ENCODE results near the gene YAF2. TPM values are rescaled to one million over a fixed set of nuclear protein-coding genes. Genes with fewer than 3 reads are reported as not detected.
A peak's percentile ranks its signal among the peaks of the same experiment; 100 is the strongest.

YAF2 gene
- total RNA-seq, 3 donors from 2014 or later (not counting 1 experiment from before 2014, with no cell fraction given): 96.2 to 124 (median 101) TPM

DNA sequence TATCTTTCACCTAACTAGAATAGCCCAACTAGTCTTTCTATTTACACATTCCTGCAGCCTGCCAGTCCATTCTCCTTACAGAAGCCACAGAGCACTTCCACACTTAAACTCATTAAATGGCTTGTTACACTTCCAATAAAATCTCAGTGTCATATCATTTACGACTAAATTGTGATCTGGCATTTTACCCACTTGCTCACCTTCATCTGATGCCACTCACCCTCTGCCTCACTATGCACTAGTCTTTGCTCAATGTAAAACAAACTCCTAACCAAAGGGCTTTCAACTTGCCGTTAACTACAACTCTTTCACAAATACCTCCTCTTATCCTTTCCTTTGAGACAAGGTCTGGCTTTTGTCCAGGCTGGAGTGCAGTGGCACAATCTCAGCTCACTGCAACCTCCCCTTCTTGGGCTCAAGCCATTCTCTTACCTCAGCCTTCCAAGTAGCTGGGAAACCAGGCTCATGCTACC lies 24.1 kb downstream of the YAF2 start:
- intact Hi-C loops (cut with micrococcal nuclease): no loop called here
- H3K27ac Mint-ChIP-seq: peak overlapping the region in 1 of 2 donors; percentile 3
- ATAC-seq: no peak

DNA sequence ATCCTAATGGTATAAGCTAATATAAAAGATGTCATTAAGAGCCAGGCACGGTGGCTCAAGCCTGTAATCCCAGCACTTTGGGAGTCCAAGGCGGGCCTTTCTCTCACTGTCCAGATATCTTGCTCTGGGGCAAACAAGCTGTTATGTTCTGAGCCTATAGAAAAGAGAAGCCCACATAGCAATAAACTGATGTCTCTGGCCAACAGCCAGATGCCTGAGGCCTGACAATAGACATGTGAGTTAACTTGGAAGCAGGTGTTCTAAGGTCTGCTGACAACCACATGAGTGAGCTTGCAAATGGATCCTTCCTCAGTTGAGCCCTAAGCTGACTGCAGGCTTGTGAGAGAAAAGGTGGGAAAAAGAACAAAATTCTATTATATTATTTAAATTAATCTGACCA lies 25.0 kb downstream of the YAF2 start:
- H3K36me3 Mint-ChIP-seq: no peaks in the 10 kb centered on the region
- Histone ChIP-seq H3K4me1 (ENCODE audit: control insufficient read depth, insufficient read depth, low read length) (no peaks in the 10 kb centered on the region), H3K27ac (ENCODE audit: low read length) (no peak overlapping the region), H3K36me3 (ENCODE audit: control insufficient read depth, insufficient read depth, low read length) (peaks cover 6% of the 10 kb centered on the region), H3K4me3 (ENCODE audit: low read length) (no peak overlapping the region), H3K27me3 (ENCODE audit: control insufficient read depth, insufficient read depth, low read length) (no peaks in the 10 kb centered on the region), H3K9me3 (ENCODE audit: control insufficient read depth, insufficient read depth, low read length) (no peaks in the 10 kb centered on the region)
- H3K4me1 Mint-ChIP-seq: peaks cover 24 to 38% of the 10 kb centered on the region in 2 donors
- H3K4me3 Mint-ChIP-seq: no peak overlapping the region
- TF ChIP-seq, protein P1, sequence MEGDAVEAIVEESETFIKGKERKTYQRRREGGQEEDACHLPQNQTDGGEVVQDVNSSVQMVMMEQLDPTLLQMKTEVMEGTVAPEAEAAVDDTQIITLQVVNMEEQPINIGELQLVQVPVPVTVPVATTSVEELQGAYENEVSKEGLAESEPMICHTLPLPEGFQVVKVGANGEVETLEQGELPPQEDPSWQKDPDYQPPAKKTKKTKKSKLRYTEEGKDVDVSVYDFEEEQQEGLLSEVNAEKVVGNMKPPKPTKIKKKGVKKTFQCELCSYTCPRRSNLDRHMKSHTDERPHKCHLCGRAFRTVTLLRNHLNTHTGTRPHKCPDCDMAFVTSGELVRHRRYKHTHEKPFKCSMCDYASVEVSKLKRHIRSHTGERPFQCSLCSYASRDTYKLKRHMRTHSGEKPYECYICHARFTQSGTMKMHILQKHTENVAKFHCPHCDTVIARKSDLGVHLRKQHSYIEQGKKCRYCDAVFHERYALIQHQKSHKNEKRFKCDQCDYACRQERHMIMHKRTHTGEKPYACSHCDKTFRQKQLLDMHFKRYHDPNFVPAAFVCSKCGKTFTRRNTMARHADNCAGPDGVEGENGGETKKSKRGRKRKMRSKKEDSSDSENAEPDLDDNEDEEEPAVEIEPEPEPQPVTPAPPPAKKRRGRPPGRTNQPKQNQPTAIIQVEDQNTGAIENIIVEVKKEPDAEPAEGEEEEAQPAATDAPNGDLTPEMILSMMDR (IDR thresholded peaks at IDR 0.05): no peak
- DNase-seq (no peak), ATAC-seq (peak in 1 of 3 donors; percentile 19)
- no peaks in the 10 kb centered on the region for H3K9me3 Mint-ChIP-seq
- H3K27me3 Mint-ChIP-seq (ENCODE audit: low read depth in 2 of 2): no peaks in the 10 kb centered on the region
- intact Hi-C loops (cut with micrococcal nuclease): no loop called here
- 98% methylated on average over 2 of the region's 2 CpGs for WGBS (ENCODE audit: insufficient coverage)
- H3K27ac Mint-ChIP-seq: no peak overlapping the region

More for the DNA sequence above, 24.1 kb downstream of the YAF2 start:
- Mint-ChIP-seq H3K36me3 (no peaks in the 10 kb centered on the region), H3K4me1 (peaks cover 16 to 34% of the 10 kb centered on the region in 2 donors), H3K9me3 (no peaks in the 10 kb centered on the region), H3K4me3 (no peak overlapping the region), H3K27me3 (ENCODE audit: low read depth in 2 of 2) (no peaks in the 10 kb centered on the region)
- Histone ChIP-seq H3K4me1 (ENCODE audit: control insufficient read depth, insufficient read depth, low read length) (no peaks in the 10 kb centered on the region), H3K27ac (ENCODE audit: low read length) (no peak overlapping the region), H3K9me3 (ENCODE audit: control insufficient read depth, insufficient read depth, low read length) (no peaks in the 10 kb centered on the region), H3K27me3 (ENCODE audit: control insufficient read depth, insufficient read depth, low read length) (no peaks in the 10 kb centered on the region), H3K4me3 (ENCODE audit: low read length) (no peak overlapping the region), H3K36me3 (ENCODE audit: control insufficient read depth, insufficient read depth, low read length) (peaks cover 6% of the 10 kb centered on the region)
- no peak for DNase-seq
- WGBS (ENCODE audit: insufficient coverage): 94% methylated on average over 2 of the region's 2 CpGs
- TF ChIP-seq, protein P1 (IDR thresholded peaks at IDR 0.05): no peak

GRCh38 chr12:42208574-42208973 lies 29.5 kb downstream of the YAF2 start:
- peaks cover 10% of the 10 kb centered on the region for H3K36me3 ChIP-seq (ENCODE audit: control insufficient read depth, insufficient read depth, low read length)
- Mint-ChIP-seq H3K27ac (peak overlapping the region in 1 of 2 donors; percentile 49), H3K4me3 (no peak overlapping the region), H3K9me3 (no peaks in the 10 kb centered on the region), H3K4me1 (peaks cover 16 to 20% of the 10 kb centered on the region in 2 donors), H3K36me3 (no peaks in the 10 kb centered on the region), H3K27me3 (ENCODE audit: low read depth in 2 of 2) (no peaks in the 10 kb centered on the region)
- TF ChIP-seq, protein P1 (IDR thresholded peaks at IDR 0.05): no peak
- no peak for DNase-seq
- no peak overlapping the region for H3K27ac ChIP-seq (ENCODE audit: low read length)
- no peak for ATAC-seq
- no peaks in the 10 kb centered on the region for H3K27me3 ChIP-seq (ENCODE audit: control insufficient read depth, insufficient read depth, low read length)
- H3K4me3 ChIP-seq (ENCODE audit: low read length): no peak overlapping the region
- no peaks in the 10 kb centered on the region for H3K4me1 ChIP-seq (ENCODE audit: control insufficient read depth, insufficient read depth, low read length)
- H3K9me3 ChIP-seq (ENCODE audit: control insufficient read depth, insufficient read depth, low read length): no peaks in the 10 kb centered on the region
- intact Hi-C loops (cut with micrococcal nuclease): no loop called here
- 95% methylated on average over 2 of the region's 2 CpGs for WGBS (ENCODE audit: insufficient coverage)

DNA sequence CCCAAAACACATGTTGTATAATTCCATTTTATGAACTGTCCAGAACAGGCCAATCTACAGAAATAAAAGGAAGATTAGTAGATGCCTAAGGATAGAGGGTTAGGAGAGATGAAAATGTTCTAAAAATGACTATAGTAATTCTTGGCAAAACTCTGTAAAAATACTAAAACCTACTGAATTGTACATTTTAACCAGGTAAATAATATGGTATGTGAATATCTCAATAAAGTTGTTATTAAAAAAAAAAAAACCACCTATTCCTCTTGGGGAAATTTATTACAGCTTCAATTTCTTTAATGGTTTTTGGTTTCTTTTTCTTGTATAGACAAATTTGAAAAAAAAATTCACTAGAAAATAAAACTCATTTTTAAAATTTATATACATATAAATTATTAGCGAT lies 33.2 kb downstream of the YAF2 start:
- no peaks in the 10 kb centered on the region for H3K4me1 ChIP-seq (ENCODE audit: control insufficient read depth, insufficient read depth, low read length)
- H3K36me3 ChIP-seq (ENCODE audit: control insufficient read depth, insufficient read depth, low read length): peaks cover 12% of the 10 kb centered on the region
- H3K27ac ChIP-seq (ENCODE audit: low read length): no peak overlapping the region
- no peaks in the 10 kb centered on the region for H3K27me3 ChIP-seq (ENCODE audit: control insufficient read depth, insufficient read depth, low read length)
- no peak for ATAC-seq
- Mint-ChIP-seq H3K27me3 (ENCODE audit: low read depth in 2 of 2) (no peaks in the 10 kb centered on the region), H3K4me1 (peaks cover 28 to 38% of the 10 kb centered on the region in 2 donors), H3K27ac (no peak overlapping the region), H3K36me3 (no peaks in the 10 kb centered on the region), H3K9me3 (no peaks in the 10 kb centered on the region), H3K4me3 (no peak overlapping the region)
- TF ChIP-seq, protein P1 (IDR thresholded peaks at IDR 0.05): no peak
- H3K9me3 ChIP-seq (ENCODE audit: control insufficient read depth, insufficient read depth, low read length): no peaks in the 10 kb centered on the region
- WGBS (ENCODE audit: insufficient coverage): 100% methylated on average over 1 of the region's 1 CpG
- intact Hi-C loops (cut with micrococcal nuclease): no loop called here
- H3K4me3 ChIP-seq (ENCODE audit: low read length): no peak overlapping the region
- no peak for DNase-seq
